Activated CD8-positive, alpha-beta T cell treated with anti-CD3 and anti-CD28 coated beads for 36 hours (primary cell): ENCODE data around the gene MAN1A2. TPM values are rescaled to one million over a fixed set of nuclear protein-coding genes. Genes with fewer than 3 reads are reported as not detected.
A peak's percentile ranks its signal among the peaks of the same experiment; 100 is the strongest.

ENCODE experiments used
- ATAC-seq: fragments of 200-7000 bp; cut with Tn5 transposase; one replicate; pipeline ENCODE4 v1.10.0; 2021; ENCODE audit warnings: mild to moderate bottlenecking, moderate library complexity
- CTCF ChIA-PET: fragments of 350-600 bp; sonication (Branson Sonifier 250); formaldehyde crosslinking; loops from one replicate; lab custom pipeline; 2021; ENCODE audit warnings: antibody characterized with exemption; lab: Charles Lee
- POLR2A ChIA-PET: fragments of 350-600 bp; sonication (Branson Sonifier 250); formaldehyde crosslinking; loops from one replicate; lab custom pipeline; 2021; ENCODE audit warnings: antibody characterized with exemption; lab: Charles Lee
- DNase-seq: peaks from one replicate; pipeline ENCODE4 v3.0.0-alpha.2; 2020
- H3K27ac Mint-ChIP-seq: one replicate; pipeline ENCODE4 v1.8.0; 2021; ENCODE audit warnings: mild to moderate bottlenecking, mixed read lengths
- H3K27me3 Mint-ChIP-seq: one replicate; pipeline ENCODE4 v1.8.0; 2021; ENCODE audit warnings: mixed read lengths
- H3K36me3 Mint-ChIP-seq: one replicate; pipeline ENCODE4 v1.8.0; 2021; ENCODE audit warnings: low read depth, mixed read lengths
- H3K4me1 Mint-ChIP-seq: one replicate; pipeline ENCODE4 v1.8.0; 2021; ENCODE audit warnings: low read depth, mixed read lengths
- H3K4me3 Mint-ChIP-seq: one replicate; pipeline ENCODE4 v1.8.0; 2021; ENCODE audit warnings: mild to moderate bottlenecking, moderate library complexity, mixed read lengths
- H3K9me3 Mint-ChIP-seq: one replicate; pipeline ENCODE4 v1.8.0; 2021; ENCODE audit warnings: mixed read lengths
- CTCF ChIP-seq: fragments of 200-600 bp; IDR thresholded peaks from one replicate; pipeline ENCODE4 v1.8.0; 2022; ENCODE audit warnings: antibody characterized with exemption, mild to moderate bottlenecking
- intact Hi-C: fragments of 100-400 bp; cut with micrococcal nuclease; formaldehyde crosslinking; loops from one replicate; pipeline ENCODE4 v1.10.0; 2022
- total RNA-seq, 2 experiments: library from RNA; stranded (reverse); gene quantifications; one replicate each; pipeline ENCODE4 v1.2.3, GENCODE V29; 2021

Gene MAN1A2
- total RNA-seq, 2 experiments from 2014 or later: 18.3 to 21.1 TPM

- no peak for TF ChIP-seq CTCF
- POLR2A ChIA-PET: no interaction called here
- CTCF ChIA-PET: no interaction called here
- Mint-ChIP-seq H3K9me3 (peaks cover 6% of the 10 kb centered on the region), H3K4me1 (peaks cover 42% of the 10 kb centered on the region), H3K27me3 (no peaks in the 10 kb centered on the region), H3K27ac (peak overlapping the region; percentile 3), H3K4me3 (peak overlapping the region; percentile 24), H3K36me3 (peaks cover 14% of the 10 kb centered on the region)
- no peak for DNase-seq
- no peak for ATAC-seq
- intact Hi-C loops: no loop called here
These were observed 4.3 kb downstream of the MAN1A2 start for GRCh38 chr1:117371441-117372151.

DNA sequence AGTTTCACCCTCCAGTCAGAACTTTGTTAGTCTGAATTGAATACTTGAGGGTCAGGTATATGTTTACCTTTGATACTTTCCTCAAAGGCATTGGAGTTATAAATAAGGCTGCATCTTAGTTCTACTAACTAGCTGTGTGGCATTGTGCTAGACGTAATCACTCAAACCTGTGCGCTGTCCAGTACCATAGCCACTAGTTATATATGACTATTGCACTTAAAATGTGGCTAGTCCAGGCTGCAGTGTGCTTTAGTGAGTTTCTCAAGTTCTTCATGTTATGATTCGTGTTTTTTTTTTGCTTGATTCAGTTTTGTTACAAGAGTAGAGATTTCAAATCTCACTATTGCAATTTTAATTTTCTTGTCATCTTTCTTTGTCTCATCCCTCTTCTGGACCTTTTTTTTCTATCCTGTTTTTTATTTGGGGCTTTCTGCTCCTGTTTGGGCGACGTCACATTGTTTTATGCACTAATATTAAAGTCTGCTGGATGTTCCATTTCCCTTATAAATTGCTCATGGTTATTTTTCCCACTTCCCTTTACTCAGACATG, 5.7 kb downstream of the MAN1A2 start:
- peaks cover 14% of the 10 kb centered on the region for H3K36me3 Mint-ChIP-seq
- no peak for TF ChIP-seq CTCF
- H3K27ac Mint-ChIP-seq: no peak overlapping the region
- ChIA-PET POLR2A (interaction anchor here (0.6 to 1.2 kb wide), 4 partner anchors 10 to 336 kb away, joined by 3 to 4 read pairs (median 3); no protein-coding TSS in a partner anchor), CTCF (no interaction called here)
- no peak for DNase-seq
- no peak overlapping the region for H3K4me3 Mint-ChIP-seq
- ATAC-seq: no peak
- no peaks in the 10 kb centered on the region for H3K27me3 Mint-ChIP-seq
- H3K4me1 Mint-ChIP-seq: peaks cover 42% of the 10 kb centered on the region
- intact Hi-C loops: no loop called here
- H3K9me3 Mint-ChIP-seq: peaks cover 6% of the 10 kb centered on the region

- H3K27me3 Mint-ChIP-seq: no peaks in the 10 kb centered on the region
- ChIA-PET CTCF (no interaction called here), POLR2A (interaction anchor here (0.6 to 1.2 kb wide), 4 partner anchors 10 to 337 kb away, joined by 3 to 4 read pairs (median 3); no protein-coding TSS in a partner anchor)
- H3K36me3 Mint-ChIP-seq: peaks cover 10% of the 10 kb centered on the region
- no peak for TF ChIP-seq CTCF
- ATAC-seq: no peak
- H3K27ac Mint-ChIP-seq: no peak overlapping the region
- H3K4me1 Mint-ChIP-seq: peaks cover 43% of the 10 kb centered on the region
- H3K4me3 Mint-ChIP-seq: no peak overlapping the region
- H3K9me3 Mint-ChIP-seq: peaks cover 6% of the 10 kb centered on the region
- intact Hi-C loops: no loop called here
- DNase-seq: no peak
These were observed 6.7 kb downstream of the MAN1A2 start for GRCh38 chr1:117373932-117374331.

- ATAC-seq: no peak
- no peak overlapping the region for H3K27ac Mint-ChIP-seq
- CTCF ChIA-PET: no interaction called here
- peaks cover 12% of the 10 kb centered on the region for H3K9me3 Mint-ChIP-seq
- peaks cover 10% of the 10 kb centered on the region for H3K36me3 Mint-ChIP-seq
- H3K4me3 Mint-ChIP-seq: no peak overlapping the region
- no peaks in the 10 kb centered on the region for H3K27me3 Mint-ChIP-seq
- H3K4me1 Mint-ChIP-seq: peaks cover 51% of the 10 kb centered on the region
- intact Hi-C loops: no loop called here
- no peak for TF ChIP-seq CTCF
- POLR2A ChIA-PET: no interaction called here
- DNase-seq: no peak
These were observed 8.1 kb downstream of the MAN1A2 start for GRCh38 chr1:117375327-117375726.

- intact Hi-C loops: no loop called here
- DNase-seq (no peak), ATAC-seq (no peak)
- Mint-ChIP-seq H3K4me3 (no peak overlapping the region), H3K4me1 (peaks cover 55% of the 10 kb centered on the region), H3K27ac (peak overlapping the region; percentile 12), H3K9me3 (peaks cover 19% of the 10 kb centered on the region), H3K36me3 (peaks cover 18% of the 10 kb centered on the region), H3K27me3 (no peaks in the 10 kb centered on the region)
- TF ChIP-seq CTCF: no peak
- ChIA-PET CTCF (interaction anchor here (1.1 kb wide), 1 partner anchor 14 kb away, joined by 3 read pairs; no protein-coding TSS in a partner anchor), POLR2A (interaction anchor here (1.1 kb wide), 1 partner anchor 53 kb away, joined by 3 read pairs; no protein-coding TSS in a partner anchor)
These were observed 19.9 kb downstream of the MAN1A2 start for GRCh38 chr1:117387060-117387633.
